LNCAP (cell line): ENCODE data around the gene CCDC97.

Experiments used
- TF ChIP-seq, protein P1 (sequence below): fragments of 450-650 bp; IDR thresholded peaks from 2 replicates; pipeline ENCODE4 v1.5.1; 2017; ENCODE audit warnings: mild to moderate bottlenecking

Gene CCDC97

DNA sequence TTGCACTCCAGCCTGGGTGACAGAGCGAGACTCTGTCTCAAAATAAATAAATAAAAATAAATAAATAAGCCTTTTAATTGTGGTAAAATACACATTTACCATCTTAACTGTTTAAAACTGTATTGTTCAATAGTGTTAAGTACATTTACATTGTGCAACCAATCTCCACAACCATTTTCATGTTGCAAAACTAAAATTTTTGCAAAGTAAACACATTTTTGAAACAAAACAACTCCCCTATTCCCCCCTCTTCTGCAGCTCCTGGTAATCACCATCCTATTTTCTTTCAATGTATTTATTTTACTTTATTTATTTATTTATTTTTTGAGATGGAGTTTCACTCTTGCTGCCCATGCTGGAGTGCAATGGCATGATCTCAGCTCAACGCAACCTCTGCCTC is 59.8 kb downstream of the CCDC97 start:
- TF ChIP-seq, protein P1, sequence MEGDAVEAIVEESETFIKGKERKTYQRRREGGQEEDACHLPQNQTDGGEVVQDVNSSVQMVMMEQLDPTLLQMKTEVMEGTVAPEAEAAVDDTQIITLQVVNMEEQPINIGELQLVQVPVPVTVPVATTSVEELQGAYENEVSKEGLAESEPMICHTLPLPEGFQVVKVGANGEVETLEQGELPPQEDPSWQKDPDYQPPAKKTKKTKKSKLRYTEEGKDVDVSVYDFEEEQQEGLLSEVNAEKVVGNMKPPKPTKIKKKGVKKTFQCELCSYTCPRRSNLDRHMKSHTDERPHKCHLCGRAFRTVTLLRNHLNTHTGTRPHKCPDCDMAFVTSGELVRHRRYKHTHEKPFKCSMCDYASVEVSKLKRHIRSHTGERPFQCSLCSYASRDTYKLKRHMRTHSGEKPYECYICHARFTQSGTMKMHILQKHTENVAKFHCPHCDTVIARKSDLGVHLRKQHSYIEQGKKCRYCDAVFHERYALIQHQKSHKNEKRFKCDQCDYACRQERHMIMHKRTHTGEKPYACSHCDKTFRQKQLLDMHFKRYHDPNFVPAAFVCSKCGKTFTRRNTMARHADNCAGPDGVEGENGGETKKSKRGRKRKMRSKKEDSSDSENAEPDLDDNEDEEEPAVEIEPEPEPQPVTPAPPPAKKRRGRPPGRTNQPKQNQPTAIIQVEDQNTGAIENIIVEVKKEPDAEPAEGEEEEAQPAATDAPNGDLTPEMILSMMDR: no peak

- TF ChIP-seq, protein P1: no peak
Measured at GRCh38 chr19:41371541-41371940, 61.6 kb downstream of the CCDC97 start.

GRCh38 chr19:41372501-41372900 is 62.5 kb downstream of the CCDC97 start:
- TF ChIP-seq, protein P1: no peak

DNA sequence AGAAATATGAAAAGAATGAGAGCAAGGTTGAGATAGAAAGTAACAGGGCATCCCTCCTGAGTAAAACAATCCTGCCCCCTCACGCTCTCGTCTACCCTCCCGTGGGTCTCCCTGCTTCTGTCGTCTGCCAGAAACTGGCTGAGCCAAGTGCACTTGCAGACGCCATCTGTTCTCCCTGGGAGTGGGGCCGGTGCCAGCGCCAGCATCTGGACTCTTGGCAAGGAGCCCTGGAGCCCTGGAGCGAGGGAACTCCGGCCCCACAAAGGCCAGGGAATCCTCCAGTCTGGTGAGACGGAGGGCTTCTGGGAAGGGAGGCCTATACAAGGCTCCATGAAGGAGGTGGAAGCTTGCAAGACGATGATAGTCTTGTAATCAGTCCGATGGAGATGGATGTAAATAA is 64.0 kb downstream of the CCDC97 start:
- TF ChIP-seq, protein P1: no peak
